GM21717 (cell line): ENCODE measurements around the gene TDP1.
"Not testable (repeated sequence)": the region's sequence is repeated elsewhere in the genome, so short reads cannot be mapped to it uniquely, and the experiment has no call there.

Experiments
- ATAC-seq: cut with Tn5 transposase; IDR thresholded peaks from one replicate; pipeline ENCODE4 v1.9.1; 2021; ENCODE audit warnings: mild to moderate bottlenecking, moderate library complexity; ENCODE audit not compliant: unreplicated experiment

TDP1 gene

DNA sequence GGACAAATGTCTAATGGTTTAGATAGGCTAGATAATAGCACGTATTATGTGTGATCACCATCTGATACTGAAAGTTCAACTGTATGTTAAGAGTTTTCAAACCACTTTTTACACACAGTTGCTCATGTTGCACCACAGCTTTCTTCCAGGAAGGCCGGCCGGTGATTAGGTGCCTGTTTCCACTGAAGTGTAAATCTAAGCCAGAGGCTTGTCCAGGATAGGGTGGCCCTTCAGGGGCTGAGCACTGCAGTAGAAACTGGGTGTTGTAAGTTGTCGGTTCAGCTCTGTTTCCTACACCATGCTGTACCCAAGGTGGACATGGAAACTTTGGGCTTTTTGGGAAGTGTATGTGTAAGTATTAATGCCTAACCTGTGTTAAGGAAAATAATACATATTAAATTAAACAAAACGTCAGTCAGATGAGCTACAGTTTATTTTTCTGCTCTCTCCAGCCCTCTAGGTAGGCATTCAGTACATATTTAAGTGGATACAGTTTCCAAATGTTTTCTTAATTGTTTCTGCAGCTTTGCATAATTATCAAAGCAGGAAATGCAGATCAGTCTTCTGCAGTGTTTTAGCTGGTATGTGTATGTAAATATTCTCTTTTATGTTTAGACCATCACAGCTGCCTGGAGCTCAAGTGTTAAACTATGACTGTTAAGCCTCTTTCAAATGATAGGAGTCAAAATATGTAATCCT lies 30.9 kb downstream of the TDP1 start:
- ATAC-seq: no peak

DNA sequence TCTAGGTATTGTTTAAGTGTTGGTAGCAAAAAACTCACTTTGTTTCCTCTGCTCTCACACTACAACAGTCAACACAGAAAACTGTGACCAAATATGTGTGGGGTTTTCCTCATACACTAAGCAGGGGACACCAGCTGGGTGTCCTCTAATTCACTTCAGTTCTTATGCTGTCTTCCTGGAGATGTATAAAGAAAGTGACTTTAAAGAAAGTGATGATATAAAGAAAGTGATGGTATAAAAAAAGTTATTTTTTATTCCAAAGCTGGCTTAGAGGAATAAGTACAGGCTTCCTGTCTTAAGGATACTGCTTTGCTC lies 31.4 kb downstream of the TDP1 start:
- no peak for ATAC-seq

DNA sequence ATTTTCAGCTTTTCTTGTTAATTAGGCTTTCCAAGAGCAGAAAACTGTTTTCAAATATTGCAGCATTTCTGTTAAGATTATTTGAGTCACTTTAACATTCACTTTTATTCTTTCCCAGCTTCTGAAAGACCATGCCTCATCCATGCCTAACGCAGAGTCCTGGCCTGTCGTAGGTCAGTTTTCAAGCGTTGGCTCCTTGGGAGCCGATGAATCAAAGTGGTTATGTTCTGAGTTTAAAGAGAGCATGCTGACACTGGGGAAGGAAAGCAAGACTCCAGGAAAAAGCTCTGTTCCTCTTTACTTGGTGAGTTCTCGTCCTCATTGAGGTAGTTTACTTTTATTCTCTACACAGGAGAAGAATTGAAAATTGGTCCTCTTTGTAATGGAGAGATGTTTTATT lies 33.1 kb downstream of the TDP1 start:
- no peak for ATAC-seq

DNA sequence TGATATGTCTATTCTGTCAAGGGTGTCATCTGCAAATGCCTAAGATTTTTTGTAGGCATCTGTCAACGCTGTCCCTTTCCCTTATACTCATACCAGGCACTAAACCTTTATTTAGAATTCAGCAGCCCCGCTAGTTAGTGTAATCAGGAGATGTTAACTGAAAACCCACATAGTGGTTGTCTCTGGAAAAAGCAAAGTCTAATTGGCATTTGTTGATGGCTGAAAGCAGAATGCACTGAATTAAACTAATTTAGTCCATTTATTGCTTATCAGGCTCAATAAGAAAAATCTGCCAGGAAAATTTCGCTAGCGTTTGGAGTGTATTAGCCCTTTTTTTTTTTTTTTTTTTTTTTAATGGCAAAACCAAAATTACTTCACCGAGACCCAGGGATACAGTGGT lies 34.5 kb downstream of the TDP1 start:
- no peak for ATAC-seq

DNA sequence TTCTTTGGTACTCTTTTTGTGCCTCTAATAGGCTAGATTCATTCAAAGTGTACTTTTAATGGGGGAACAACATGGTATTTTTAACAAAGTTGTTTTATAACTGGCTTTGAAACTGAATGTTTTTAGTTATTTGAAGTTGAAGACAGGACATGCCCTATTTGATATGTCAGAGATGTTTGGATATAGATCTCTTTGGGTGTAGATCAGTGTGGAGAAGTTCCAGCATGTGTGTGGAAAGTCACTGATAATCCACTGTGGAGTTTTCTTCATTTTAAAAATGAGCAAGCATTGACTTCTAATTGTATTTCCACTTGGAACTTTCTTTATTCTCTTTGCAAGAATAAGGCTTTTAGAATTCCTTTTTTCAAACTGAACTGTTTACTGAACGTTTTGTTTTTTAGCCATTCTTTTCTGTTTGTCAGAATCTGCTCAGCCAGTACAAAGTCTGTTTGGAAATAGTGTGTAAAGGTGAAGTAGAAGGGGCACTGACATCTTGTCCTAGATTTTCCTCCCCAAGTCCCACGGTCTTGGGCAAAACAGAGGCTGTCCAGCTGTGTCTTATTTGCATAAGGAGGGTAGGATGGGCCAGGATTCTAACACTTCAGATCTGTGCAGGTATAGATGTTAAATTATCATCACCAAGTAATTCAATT lies 35.0 kb downstream of the TDP1 start:
- no peak for ATAC-seq

DNA sequence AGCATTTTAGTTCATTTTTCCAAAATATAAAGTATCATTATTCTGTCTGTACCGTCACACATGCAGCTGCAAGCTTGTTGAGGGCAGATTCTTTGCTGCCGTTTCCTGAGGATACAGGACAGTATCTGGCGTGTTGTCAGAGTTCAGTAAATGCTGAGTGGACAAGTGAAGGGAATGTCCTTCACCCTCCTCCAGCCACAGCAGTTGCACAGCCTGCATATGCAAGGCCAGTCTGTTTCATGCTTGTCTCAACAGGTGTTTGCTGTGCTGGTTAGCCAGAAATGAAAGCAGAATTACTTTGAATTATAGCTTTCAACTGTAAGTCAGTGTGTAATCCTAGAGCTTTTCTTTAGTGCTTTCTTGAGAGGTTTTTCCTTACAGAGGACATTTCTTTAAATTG lies 36.5 kb downstream of the TDP1 start:
- no peak for ATAC-seq

DNA sequence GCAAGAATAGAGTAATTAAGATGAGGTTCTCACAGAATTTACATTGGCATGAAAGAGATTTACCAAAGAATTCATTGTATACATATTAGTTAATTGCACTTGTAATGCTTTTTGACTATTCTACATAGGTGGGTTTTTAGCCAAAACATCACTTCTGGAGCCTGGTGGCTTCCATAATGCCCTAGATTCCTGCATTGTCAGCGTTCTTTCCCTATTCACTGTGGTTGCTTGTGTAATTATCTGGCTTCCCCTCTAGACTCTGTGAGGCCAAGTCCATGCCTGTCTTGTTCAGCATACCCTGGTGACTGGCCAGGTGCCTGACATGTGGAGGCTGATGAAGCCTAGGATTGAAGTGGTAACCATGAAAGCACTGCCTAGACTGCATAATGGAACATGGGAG lies 41.2 kb downstream of the TDP1 start:
- ATAC-seq: no peak

DNA sequence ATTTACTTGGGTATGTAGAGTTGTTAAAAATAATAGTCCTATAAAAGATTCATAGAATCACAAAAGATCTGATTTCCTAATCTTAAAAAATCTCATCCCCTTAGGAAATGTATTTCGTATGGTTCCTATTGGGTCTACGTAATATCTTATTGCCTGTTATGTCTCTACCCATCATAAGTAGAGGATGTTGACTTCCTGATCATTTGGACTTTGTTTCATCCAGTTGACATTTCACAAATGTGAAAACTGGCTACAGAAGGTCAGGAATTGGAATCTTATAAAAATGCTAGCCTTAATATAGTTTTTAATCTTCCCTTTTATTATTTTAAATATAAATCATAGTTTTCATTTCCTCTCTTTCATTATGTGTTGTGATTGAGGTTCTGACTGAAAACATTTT lies 45.2 kb downstream of the TDP1 start:
- ATAC-seq: no peak

DNA sequence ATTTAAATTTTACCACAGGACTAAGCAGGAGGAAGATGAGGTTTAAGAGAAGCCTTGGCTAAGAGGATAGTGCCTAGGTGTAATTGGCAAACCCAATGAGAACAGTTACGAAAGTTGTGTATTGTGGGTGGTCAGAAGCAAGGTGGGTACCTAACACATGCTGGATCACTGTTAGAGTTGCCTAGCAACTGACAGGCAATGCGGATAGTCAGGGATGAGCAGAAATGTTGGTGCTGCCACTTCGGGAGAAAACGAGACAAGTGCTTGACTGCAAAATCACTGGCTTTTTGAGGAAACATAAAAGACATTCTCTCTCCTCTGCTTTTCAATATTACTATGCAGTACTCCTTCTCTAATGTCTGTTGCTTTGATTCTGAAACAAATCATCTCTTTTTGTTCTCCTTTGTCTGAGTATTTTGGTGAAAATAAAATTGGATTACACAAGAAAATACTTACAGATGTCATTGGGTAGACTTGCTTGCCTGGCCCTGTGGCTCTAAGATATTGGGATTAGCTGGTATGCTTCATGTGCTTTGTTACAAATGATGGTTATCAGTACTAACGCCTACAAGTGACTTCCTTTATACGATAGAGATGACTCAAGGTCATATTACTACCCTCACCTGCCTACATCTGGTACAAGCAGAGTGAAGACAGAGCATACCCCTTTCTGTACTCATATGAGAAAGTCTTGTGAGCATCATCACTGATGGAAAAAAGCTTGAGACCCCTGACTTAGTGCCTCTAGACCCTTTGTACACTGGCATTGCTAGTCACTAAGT lies 48.0 kb downstream of the TDP1 start:
- no peak for ATAC-seq

DNA sequence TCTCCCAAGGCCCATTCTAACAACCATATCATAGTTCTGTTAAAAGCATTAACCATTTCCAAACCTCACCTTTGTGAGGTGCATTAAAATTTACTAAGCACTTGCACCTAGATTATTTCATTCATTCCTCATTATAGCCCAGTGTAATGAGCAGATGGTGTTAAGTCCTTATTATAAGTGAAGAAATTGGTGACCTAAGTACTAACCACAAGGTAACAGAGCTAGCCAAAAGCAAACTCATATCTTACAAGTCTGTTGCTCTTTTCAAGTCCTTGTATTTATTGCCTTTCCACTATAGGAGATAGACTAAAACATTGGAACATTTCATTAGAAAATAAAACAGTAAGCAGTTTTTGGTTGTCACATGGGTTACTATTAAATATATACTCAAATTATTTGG lies 49.7 kb downstream of the TDP1 start:
- no peak for ATAC-seq

DNA sequence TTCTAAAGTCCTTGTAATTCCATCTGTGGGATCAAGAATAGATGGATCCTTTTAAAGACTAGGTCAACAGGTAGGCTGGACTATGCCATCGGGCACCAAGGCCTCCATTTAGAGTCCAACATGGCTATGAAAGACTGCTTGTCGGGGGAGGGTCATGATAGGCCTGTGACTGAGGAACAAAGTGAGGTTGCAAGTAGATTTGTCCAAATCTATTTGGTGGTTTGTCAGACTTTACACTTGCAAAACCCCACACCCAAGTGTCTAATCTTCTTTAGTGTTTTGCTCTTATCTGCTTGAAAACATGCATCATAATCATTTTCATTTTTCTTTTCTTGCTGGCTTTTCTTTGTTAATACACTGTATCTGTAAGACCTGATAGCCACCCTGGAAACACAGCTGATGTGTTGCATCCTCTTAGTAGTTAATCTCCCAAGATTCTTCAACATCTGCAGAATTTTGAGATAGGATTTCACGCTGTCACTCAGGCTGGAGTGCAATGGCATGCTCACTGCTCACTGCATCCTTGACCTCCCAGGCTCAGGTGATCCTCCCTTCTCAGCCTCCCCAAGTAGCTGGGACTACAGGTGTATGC lies 50.3 kb downstream of the TDP1 start:
- no peak for ATAC-seq

DNA sequence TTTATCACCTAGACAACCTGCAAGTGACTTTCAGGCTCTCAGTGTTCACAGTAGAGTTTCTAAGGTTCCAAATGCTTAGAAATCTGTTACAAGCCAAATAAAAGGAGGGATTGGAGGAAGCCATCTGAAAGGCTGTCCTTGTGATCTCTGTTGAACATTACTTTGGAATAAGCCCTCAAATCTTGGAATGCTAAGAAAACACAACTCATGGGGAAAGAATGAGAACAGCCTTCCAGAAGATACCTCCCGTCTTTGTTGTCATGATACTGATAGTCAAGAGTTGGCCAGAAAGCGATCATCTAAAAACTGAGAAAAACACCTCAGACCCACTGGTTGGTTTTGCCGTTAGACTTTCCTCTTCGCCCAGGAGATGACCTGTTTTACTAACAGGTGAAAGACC lies 61.6 kb downstream of the TDP1 start:
- no peak for ATAC-seq

DNA sequence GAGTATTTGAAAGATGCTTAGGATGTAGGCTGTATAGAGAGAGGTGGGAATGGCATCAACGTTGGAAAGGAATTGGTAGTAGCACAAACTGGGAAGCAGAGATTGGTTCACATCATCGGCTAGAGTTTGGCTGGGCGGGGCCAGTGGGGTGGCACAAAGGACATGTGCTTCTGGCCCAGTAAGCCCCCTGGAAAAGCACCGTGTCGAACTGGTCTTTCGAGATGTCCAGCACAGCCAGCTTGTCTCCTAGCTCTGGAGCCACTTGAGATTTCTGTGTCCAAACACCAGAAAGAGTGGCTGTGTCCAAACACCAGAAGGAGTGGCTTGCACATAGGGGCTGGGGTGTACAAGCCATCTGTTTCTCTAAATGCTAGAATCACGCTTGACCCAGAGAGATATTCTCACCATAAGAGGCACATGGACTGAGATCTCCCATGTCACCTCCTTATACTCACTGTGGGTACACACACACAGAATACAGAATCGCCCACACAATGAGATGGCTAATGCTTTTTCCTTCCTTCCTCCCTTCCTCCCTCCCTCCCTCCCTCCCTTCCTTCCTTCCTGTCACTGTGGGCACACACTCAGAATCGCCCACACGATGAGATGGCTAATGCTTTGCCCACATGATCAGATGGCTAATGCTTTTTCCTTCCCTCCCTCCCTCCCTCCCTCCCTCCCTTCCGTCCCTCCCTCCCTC lies 64.2 kb downstream of the TDP1 start:
- ATAC-seq: no peak

DNA sequence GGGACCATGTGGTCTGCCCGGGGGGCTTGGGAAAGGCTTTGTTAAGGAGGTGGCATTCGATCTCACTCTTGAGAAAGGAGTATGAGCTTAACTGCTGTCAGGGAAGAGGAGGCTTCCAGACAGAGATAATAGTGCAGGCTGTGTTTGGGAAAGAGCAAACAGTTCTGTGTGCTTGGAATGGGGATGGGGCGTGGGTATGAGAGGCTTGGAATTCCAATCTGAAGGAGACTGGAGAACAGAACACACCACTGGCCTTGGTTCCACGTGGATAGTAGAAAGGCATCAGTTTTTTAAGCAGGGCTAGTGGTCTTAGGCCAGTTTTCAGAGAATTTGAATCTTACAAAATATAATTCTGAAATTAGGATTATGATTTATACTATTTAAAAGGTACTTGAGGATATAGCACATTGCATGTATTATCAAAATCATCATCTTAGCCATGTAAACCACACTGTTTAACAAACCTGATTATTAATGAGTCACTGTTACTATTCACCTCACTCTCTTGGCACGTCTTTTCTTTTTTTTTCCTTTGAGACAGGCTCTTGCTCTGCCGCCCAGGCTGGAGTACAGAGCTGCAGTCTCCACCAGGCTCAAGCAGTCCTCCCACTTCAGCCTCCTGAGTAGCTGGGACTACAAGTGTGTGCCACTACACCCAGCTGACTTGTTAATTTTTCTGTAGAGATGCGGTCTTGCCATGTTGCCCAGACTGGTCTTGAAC lies 67.6 kb downstream of the TDP1 start:
- ATAC-seq: no peak

DNA sequence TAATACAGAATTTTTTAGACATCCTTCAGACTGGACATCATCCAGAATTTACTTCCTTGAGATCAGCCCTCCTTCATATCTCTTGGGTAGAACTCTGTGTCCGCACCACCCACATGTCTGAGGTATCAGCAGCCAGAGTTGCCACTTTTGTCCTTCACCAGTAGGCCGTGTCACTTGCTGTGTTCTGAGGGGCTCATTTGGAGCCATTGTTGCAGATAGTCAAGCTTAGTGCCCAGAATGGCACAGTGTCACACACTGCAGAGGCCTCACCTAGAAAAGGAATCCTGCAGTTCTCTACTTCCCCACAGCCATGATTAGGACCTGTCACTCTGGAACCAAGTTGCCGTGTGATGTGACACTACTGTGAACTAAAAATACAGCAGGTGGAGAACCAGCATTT lies 69.2 kb downstream of the TDP1 start:
- no peak for ATAC-seq

DNA sequence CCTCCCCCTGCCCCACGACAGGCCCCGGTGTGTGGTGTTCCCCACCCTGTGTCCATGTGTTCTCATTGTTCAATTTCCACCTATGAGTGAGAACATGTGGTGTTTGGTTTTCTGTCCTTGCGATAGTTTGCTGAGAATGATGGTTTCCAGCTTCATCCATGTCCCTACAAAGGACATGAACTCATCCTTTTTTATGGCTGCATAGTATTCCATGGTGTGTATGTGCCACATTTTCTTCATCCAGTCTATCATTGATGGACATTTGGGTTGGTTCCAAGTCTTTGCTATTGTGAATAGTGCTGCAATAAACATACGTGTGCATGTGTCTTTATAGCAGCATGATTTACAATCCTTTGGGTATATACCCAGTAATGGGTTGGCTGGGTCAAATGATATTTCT lies 70.9 kb downstream of the TDP1 start:
- not testable (repeated sequence) for ATAC-seq

DNA sequence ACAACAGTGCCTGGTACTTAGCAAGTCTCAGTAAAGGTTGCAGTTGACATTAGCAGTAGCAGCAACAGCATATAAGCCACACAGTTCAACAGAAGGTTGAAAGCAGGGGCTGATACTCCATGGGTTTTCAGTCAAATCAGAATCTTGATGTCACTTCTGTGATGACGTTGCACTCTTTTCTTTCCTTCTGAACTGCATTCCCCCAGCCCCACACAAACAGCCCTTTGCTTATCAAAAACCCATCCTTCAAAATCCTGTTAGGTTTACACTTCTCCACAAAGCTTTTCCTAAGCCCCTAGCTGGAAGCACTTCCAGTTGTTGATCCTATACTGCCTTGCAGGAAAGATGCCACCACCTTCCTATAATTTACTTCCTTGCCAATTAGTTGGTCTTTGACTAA lies 72.1 kb downstream of the TDP1 start:
- ATAC-seq: no peak

DNA sequence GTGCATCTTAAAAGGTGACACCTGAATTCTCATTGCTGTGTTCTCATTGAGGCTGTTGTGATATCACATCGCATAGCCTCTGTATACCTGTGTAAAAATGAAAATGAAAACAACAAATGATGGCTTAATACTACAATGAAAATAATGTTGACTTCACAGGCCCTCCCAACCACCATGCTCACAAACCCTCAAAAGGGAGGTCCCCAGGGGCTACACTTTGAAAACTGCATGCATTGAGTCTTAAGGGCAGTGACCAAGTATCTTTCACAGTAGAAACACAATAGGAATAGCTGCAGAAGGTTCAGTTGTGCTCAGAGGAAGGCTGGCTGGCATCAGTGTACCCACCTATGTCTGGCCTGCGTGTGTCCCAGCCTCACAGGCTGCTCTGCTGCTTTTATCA lies 78.4 kb downstream of the TDP1 start:
- ATAC-seq: no peak

DNA sequence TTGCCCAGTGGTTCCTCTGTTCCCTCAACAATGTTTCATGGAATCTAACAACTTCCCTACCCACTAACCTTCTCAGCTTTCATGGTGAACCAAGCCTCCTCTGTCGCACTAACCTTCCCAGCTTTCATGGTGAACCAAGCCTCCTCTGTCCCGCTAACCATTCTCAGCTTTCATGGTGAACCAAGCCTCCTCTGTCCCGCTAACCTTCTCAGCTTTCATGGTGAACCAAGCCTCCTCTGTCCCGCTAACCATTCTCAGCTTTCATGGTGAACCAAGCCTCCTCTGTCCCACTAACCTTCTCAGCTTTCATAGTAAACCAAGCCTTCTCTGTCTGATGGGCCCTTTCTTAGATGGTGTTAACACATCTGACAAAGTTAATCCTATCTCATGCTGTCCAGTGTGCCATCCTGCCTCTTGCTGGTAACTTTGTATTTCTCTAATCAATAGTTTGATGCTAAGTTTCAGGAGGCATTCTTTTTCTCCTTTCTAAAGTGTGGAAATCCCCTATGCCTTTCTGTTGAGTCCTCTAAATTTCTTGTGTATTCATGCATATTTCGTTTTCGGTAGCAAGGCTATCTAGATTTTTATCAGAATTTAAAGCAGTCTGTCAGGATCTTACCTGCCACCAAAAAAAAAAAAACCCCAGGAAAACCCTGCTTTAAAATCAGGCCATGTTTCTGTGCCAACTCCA lies 79.3 kb downstream of the TDP1 start:
- no peak for ATAC-seq
